DMS153 treated with DMSO at 0.1 percent for 48 hours (cell line): Measurements from ENCODE around the gene CISH.

ENCODE experiments used
- DNase-seq: peaks from one replicate; lab custom pipeline; 2025; ENCODE audit not compliant: unreplicated experiment; lab: John Stamatoyannopoulos, UW

CISH gene

GRCh38 chr3:50599716-50600118, 11.9 kb downstream of the CISH start:
- no peak for DNase-seq

- no peak for DNase-seq
These were observed 12.4 kb downstream of the CISH start for GRCh38 chr3:50599115-50599715.

DNA sequence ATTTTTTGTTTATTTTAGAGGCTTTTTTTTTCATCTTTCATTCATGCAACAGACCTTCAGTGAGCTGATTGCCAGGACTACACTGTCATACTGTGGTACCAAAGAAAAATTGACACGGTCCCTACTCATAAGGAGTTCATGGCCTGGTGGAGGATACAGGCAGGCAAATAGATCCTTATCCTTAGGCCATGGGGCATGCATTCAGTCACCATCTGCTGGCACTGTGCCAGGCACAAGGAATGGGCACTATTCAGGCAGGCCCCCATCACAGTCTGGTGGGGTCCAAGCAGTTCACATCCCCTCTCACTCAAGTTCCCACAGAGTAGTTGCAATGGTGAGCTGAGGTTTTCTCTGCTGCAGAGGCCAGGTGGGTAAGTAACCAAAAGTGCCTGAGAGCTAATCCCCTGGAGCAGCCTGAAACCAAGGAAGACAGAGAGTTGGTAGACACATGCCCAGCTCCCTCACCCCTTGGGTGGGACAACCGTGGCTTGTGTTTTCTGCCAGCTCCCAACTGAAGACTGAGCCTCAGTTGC, 17.3 kb downstream of the CISH start:
- no peak for DNase-seq

DNA sequence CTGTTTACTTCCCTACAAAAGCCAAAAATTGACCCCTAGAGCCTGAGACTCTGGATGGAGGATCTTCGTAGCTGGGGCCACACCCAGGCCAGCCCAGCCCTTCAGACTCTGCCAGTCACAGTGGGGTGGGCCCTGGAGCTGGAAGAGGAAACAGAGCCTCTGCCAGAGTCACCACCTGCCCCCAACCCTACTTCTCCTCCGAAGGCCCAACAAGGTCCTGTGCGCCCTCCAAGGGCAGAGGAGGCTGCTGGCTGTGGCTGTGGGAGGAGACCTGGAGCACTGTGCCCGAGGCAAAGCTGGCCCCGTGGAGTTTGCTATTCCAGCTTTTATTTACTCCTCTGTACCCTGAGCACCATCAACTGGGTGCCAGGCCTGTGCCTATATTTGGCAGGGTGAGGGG, 19.0 kb downstream of the CISH start:
- no peak for DNase-seq

DNA sequence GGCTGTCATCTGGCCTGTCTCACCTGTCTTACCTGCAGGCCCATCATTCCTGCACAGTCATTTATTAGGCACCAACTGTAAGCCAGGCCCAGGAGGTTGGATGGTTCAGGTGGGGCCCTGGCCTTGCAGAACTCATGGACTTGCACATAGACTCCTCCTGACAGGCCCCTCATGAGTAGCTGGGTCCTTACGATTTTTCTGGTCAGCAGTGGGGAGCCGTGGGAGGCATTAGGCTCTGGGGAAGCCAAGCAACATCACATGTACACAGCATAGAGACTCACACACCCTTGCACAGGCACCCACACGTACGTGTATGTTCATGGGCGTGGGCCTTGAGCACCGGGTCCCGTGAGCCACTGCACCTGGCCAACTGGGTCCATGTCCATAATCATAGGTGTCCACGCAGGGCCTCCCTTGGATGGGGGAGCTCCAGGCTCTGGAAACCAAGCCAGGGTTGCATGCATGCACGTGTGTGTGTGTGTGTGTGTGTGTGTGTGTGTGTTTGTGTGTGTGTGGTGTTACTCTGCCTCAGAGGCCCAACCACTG, 20.3 kb downstream of the CISH start:
- no peak for DNase-seq

- DNase-seq, result no peak
These were observed 22.7 kb downstream of the CISH start for GRCh38 chr3:50588759-50589433.

GRCh38 chr3:50587806-50588758, 23.5 kb downstream of the CISH start:
- no peak for DNase-seq

DNA sequence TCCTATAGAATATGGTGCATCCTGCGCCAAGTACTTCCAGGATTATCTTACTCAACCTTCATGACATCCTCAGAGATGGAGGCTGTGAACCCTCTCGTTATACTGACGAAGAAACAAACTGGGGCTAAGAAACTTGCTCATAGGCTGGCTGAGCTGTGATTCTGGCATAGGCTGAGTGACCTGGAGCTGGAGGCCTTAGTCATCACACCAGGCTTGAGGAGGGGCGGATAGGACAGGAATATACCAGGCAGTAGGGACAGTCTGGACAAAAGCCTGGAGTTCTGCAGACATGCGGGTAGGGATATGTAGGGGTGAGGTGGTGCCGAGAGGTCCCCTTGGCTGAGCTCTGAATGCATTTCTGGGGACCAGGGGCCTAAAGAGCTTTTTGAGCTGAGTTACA, 24.2 kb downstream of the CISH start:
- no peak for DNase-seq

DNA sequence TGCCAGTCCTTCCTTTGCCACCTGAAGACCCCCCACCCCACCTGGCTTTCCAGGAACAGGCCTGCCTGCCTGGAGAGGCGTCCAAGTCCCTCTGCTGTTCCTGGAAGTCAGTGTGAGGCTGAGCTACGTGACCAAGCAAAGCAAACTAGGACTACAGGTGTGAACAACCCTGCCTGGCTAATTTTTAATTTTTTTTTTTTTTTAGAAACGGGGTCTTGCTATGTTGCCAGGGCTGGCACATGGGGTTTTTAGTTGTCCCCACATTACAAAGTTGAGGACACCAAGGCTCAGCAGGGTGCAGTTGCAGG, 24.9 kb downstream of the CISH start:
- no peak for DNase-seq

- no peak for DNase-seq
These were observed 25.4 kb downstream of the CISH start for GRCh38 chr3:50585919-50586762.

- DNase-seq, result no peak
These were observed 27.2 kb downstream of the CISH start for GRCh38 chr3:50584391-50584790.

DNA sequence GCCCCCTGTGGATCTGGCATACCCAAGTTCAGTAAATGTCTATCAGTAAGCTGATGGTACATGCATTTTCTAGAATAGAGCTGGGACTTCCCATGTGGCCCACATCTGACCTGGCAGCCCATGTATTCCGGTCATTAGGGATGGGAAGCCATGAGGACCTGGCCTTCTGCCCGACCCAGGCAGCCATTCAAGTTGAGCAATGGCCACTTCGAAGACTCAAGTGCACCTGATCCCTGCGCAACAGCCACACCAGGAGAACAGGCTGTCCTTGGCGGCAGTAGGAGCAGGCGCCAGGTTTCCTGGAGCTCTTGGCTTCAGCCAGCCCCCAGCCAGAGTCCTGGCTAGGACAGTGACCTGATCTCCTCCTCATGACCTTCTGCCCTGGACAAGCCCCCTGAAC, 27.7 kb downstream of the CISH start:
- DNase-seq, result no peak

GRCh38 chr3:50582083-50582482, 29.5 kb downstream of the CISH start:
- no peak for DNase-seq

- DNase-seq, result no peak
These were observed 30.1 kb downstream of the CISH start for GRCh38 chr3:50581459-50581842.

DNA sequence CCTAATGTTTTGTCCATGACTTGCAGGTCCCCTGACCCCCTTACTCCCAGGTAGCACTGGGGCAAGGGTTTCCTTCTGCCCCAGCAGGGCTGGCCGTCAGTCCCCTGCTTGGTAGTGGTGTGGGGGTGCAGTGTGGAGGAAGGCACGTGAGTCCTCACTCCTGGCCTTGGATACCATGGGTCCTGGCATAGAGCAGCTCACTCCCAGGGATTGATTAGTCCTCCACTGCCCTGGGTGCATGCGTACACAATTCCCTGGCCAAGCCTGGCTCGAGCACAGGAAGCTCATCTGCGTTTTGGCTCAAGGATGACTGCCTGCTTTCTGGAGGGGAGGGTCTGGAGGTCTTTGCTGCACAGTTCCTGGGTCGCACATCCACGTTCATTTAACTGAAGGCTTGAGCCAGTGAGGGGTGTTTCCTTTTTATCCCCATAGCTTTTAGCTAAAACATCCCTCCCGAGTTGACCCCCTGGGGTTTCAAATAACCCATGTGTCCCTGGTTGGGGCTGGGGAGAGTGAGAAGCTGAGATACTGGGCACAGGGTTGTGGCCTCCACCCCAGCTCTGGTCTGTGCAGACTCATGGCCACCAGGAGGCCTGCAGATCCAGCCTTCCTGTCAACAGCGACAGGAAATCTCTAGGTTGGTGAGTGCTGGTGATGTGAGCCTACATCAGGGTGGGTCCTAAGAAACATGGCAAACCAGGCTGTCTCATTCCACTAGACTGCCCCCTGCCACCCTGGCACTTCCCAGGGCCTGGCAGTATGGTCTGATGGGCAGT, 30.7 kb downstream of the CISH start:
- no peak for DNase-seq

- no peak for DNase-seq
These were observed 34.2 kb downstream of the CISH start for GRCh38 chr3:50577348-50577747.

GRCh38 chr3:50575372-50575771, 36.2 kb downstream of the CISH start:
- DNase-seq, result no peak

DNA sequence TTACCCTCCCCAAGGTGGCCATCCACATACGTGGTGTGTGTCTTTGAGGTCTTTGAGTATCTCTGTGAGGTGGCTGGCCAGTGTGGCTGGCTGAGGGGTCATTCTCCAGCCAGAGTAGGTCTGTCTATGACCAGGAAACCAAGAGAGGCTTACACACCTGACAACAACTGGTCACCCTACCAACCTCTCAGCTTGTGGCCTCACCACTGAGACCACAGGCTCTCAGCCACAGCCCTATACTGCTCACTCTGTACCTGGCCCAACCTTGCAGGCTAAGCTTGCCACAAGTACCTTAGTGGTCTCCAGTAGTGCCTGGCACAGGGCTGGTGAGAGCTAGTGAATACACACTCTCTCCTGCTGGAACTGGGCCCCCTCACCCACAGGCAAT, 37.1 kb downstream of the CISH start:
- no peak for DNase-seq

DNA sequence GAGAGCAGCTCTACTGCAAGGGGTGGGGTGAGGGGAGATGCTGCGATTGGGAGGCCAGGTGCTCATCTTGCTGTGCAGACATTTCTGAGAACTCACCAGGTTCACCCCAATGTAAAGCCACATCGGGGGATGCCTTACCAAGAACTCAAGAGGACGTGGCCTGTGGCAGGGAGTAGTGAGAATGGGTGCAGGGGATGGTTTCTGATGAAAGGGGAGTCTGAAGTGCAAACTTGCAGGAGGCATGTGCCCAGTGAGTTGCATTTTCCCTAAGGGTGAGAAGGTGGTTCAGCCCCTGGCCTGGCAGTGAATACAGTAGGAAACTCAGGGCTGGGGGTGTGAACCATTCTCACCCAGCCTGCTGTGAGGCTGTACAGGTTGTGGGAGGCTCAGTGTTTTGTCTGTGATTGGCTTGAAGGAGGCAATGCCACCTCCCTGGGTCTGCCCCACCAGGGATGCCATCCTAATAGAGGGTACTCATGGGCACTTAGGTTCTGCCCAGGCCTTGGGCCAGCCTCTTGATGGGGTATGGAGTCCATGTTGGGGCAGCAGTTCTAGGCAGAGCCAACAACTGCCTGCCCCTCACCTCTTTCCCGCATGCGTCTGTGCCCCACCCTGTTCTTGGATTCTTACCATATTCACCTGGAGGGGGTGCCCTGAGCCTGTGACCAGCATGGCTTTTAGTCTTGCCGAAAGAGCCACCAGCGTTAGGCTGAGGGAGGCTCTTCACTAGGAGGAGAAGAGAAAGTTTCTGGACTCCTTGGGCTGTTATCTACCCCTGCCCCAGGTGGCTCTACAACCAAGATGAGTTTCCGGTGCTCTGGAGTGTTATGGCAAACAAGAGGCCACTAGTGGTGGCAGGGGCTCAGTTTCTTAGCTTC, 37.8 kb downstream of the CISH start:
- no peak for DNase-seq
